PC-9 (cell line): ENCODE results near the gene NPS. TPM values are rescaled to one million over a fixed set of nuclear protein-coding genes. Genes with fewer than 3 reads are reported as not detected.

Experiments
- BruUV-seq: library from RNA; stranded (reverse); fragments of 400-500 nt; replicated peaks from 2 replicates; lab custom pipeline; 2021; lab: Mats Ljungman, UMichigan
- CTCF ChIA-PET: fragments of 300-600 bp; sonication (Branson Sonifier 250); formaldehyde crosslinking; loops from one replicate; lab custom pipeline; 2022; ENCODE audit warnings: antibody characterized with exemption; lab: Charles Lee
- POLR2A ChIA-PET: fragments of 300-600 bp; sonication (Branson Sonifier 250); formaldehyde crosslinking; loops from one replicate; lab custom pipeline; 2022; ENCODE audit warnings: antibody characterized with exemption; ENCODE audit not compliant: unreplicated experiment; lab: Charles Lee
- DNase-seq, 2 experiments: peaks; one replicate each; pipeline versions ENCODE4 v3.0.0 to v3.0.0-alpha.2; 2015 to 2022; ENCODE audit warnings: mixed read lengths in 1 of 2
- H2AFZ ChIP-seq: fragments of 200-600 bp; sonication (generic); 2 replicates; pipeline ENCODE4 v1.8.1; 2017; ENCODE audit warnings: antibody characterized with exemption
- H3F3A ChIP-seq: fragments of 200-600 bp; sonication (generic); 2 replicates; pipeline ENCODE4 v1.8.1; 2017; ENCODE audit warnings: antibody characterized with exemption, mild to moderate bottlenecking, low read depth; ENCODE audit not compliant: insufficient read depth
- H3K27ac ChIP-seq: fragments of 200-600 bp; sonication (generic); 2 replicates; pipeline ENCODE4 v1.6.1; 2016; ENCODE audit warnings: mixed run types
- H3K27me3 ChIP-seq: fragments of 200-600 bp; sonication (generic); 2 replicates; pipeline ENCODE4 v1.6.1; 2016; ENCODE audit warnings: low read depth, mixed run types; ENCODE audit not compliant: insufficient read depth
- H3K36me3 ChIP-seq: fragments of 200-600 bp; sonication (generic); 2 replicates; pipeline ENCODE4 v1.6.1; 2016; ENCODE audit warnings: low read depth, mixed run types
- H3K4me1 ChIP-seq: fragments of 200-600 bp; sonication (generic); replicated peaks from 2 replicates; pipeline ENCODE4 v1.6.1; 2016; ENCODE audit warnings: mixed run types; ENCODE audit not compliant: insufficient read depth
- H3K4me2 ChIP-seq: fragments of 200-600 bp; sonication (generic); 2 replicates; pipeline ENCODE4 v1.6.1; 2017; ENCODE audit warnings: mixed run types
- H3K4me3 ChIP-seq: fragments of 200-600 bp; sonication (generic); 2 replicates; pipeline ENCODE4 v1.6.1; 2016; ENCODE audit warnings: mixed run types
- H3K79me2 ChIP-seq: fragments of 200-600 bp; sonication (generic); 2 replicates; pipeline ENCODE4 v1.6.1; 2017; ENCODE audit warnings: low read depth, mixed run types
- H3K9me2 ChIP-seq: fragments of 200-600 bp; sonication (generic); 2 replicates; pipeline ENCODE4 v1.8.1; 2017; ENCODE audit warnings: mild to moderate bottlenecking; ENCODE audit not compliant: insufficient read depth
- H3K9me3 ChIP-seq: fragments of 200-600 bp; sonication (generic); 2 replicates; pipeline ENCODE4 v1.8.1; 2016; ENCODE audit warnings: low read depth; ENCODE audit not compliant: insufficient read depth
- H4K20me1 ChIP-seq: fragments of 200-600 bp; sonication (generic); 2 replicates; pipeline ENCODE4 v1.8.1; 2017; ENCODE audit not compliant: insufficient read depth
- CTCF ChIP-seq: fragments of 200-600 bp; sonication (generic); conservative IDR thresholded peaks from 2 replicates; pipeline ENCODE4 v1.6.1; 2017; ENCODE audit warnings: mixed run types, antibody characterized with exemption, mild to moderate bottlenecking, moderate library complexity
- EZH2 ChIP-seq: fragments of 200-600 bp; sonication (generic); IDR thresholded peaks from 2 replicates; pipeline ENCODE4 v1.8.0; 2017; ENCODE audit warnings: antibody characterized with exemption, low read depth
- intact Hi-C: fragments of 100-400 bp; cut with micrococcal nuclease; formaldehyde crosslinking; loops from one replicate; pipeline ENCODE4 v1.10.0; 2022; ENCODE audit not compliant: unreplicated experiment
- total RNA-seq: library from RNA; stranded (reverse); gene quantifications from 2 replicates; pipeline ENCODE4 v1.2.3, GENCODE V29; 2021

Gene NPS
- total RNA-seq, 1 experiment from 2014 or later = not detected

- H2AFZ ChIP-seq = no peak overlapping the region
- H3K36me3 ChIP-seq = no peaks in the 10 kb centered on the region
- peaks cover 26% of the 10 kb centered on the region for H3K27me3 ChIP-seq
- no peak overlapping the region for H3K27ac ChIP-seq
- no peaks in the 10 kb centered on the region for H3K79me2 ChIP-seq
- POLR2A ChIA-PET = no interaction called here
- H3K4me3 ChIP-seq = no peak overlapping the region
- H3K4me1 ChIP-seq = no peaks in the 10 kb centered on the region
- H3K4me2 ChIP-seq = no peak overlapping the region
- no peaks in the 10 kb centered on the region for H3F3A ChIP-seq
- H3K9me3 ChIP-seq = no peaks in the 10 kb centered on the region
- no peak for DNase-seq
- TF ChIP-seq EZH2 = no peak
- TF ChIP-seq CTCF = no peak
- no peaks in the 10 kb centered on the region for H4K20me1 ChIP-seq
- intact Hi-C loops = no loop called here
- CTCF ChIA-PET = no interaction called here
- BruUV-seq = no TSS peak
- H3K9me2 ChIP-seq = no peaks in the 10 kb centered on the region
Measured at GRCh38 chr10:127536972-127537760, 11.9 kb upstream of the NPS start.

GRCh38 chr10:127537924-127538323 is 11.2 kb upstream of the NPS start:
- no peaks in the 10 kb centered on the region for H3K36me3 ChIP-seq
- no peak overlapping the region for H3K4me3 ChIP-seq
- no peaks in the 10 kb centered on the region for H3K9me2 ChIP-seq
- H3K27me3 ChIP-seq = peaks cover 20% of the 10 kb centered on the region
- H2AFZ ChIP-seq = no peak overlapping the region
- no peak overlapping the region for H3K27ac ChIP-seq
- no peaks in the 10 kb centered on the region for H3K9me3 ChIP-seq
- BruUV-seq = no TSS peak
- intact Hi-C loops = no loop called here
- ChIA-PET CTCF (no interaction called here), POLR2A (no interaction called here)
- H3F3A ChIP-seq = no peaks in the 10 kb centered on the region
- no peaks in the 10 kb centered on the region for H3K4me1 ChIP-seq
- no peak for DNase-seq
- H3K79me2 ChIP-seq = no peaks in the 10 kb centered on the region
- H3K4me2 ChIP-seq = no peak overlapping the region
- H4K20me1 ChIP-seq = no peaks in the 10 kb centered on the region
- TF ChIP-seq CTCF (no peak), EZH2 (no peak)

GRCh38 chr10:127548022-127548421 is 1.1 kb upstream of the NPS start:
- no peak overlapping the region for H3K4me3 ChIP-seq
- no peak for TF ChIP-seq EZH2
- TF ChIP-seq CTCF = no peak
- H3K36me3 ChIP-seq = no peaks in the 10 kb centered on the region
- H3F3A ChIP-seq = no peaks in the 10 kb centered on the region
- H4K20me1 ChIP-seq = no peaks in the 10 kb centered on the region
- H2AFZ ChIP-seq = no peak overlapping the region
- no TSS peak for BruUV-seq
- H3K9me2 ChIP-seq = no peaks in the 10 kb centered on the region
- intact Hi-C loops = no loop called here
- H3K27me3 ChIP-seq = peaks cover 8% of the 10 kb centered on the region
- CTCF ChIA-PET = no interaction called here
- POLR2A ChIA-PET = no interaction called here
- H3K4me1 ChIP-seq = no peaks in the 10 kb centered on the region
- no peaks in the 10 kb centered on the region for H3K9me3 ChIP-seq
- H3K79me2 ChIP-seq = no peaks in the 10 kb centered on the region
- no peak for DNase-seq
- H3K4me2 ChIP-seq = no peak overlapping the region
- no peak overlapping the region for H3K27ac ChIP-seq
